Thoracic aorta (tissue), 2 donors: ENCODE data around the gene ICA1L. TPM values are rescaled to one million over a fixed set of nuclear protein-coding genes. Genes with fewer than 3 reads are reported as not detected.

Experiments
- ATAC-seq: fragments of 150-250 bp; one replicate; pipeline ENCODE4 v1.8.0; 2017; ENCODE audit warnings: low read depth; ENCODE audit not compliant: insufficient number of reproducible peaks, low FRiP score
- DNase-seq: peaks from one replicate; pipeline ENCODE4 v3.0.0-alpha.2; 2020; ENCODE audit warnings: low spot score
- H3K27ac ChIP-seq, 2 donors: fragments of 200-600 bp; sonication (generic); 1 replicate in 1 of 2; 2 replicates in 1 of 2; pipeline ENCODE4 v1.5.1; 2016; ENCODE audit warnings: mild to moderate bottlenecking in 2 of 2, moderate library complexity in 2 of 2
- H3K27me3 ChIP-seq: fragments of 200-600 bp; sonication (generic); replicated peaks from 2 replicates; pipeline ENCODE4 v1.6.0; 2016; ENCODE audit warnings: mild to moderate bottlenecking; ENCODE audit not compliant: insufficient read depth
- H3K36me3 ChIP-seq: fragments of 200-600 bp; sonication (generic); one replicate; pipeline ENCODE4 v1.5.1; 2016
- H3K4me1 ChIP-seq, 2 donors: fragments of 200-600 bp; sonication (generic); 1 replicate in 1 of 2; 2 replicates in 1 of 2; pipeline versions ENCODE4 v1.5.1 to v1.6.0; 2016; ENCODE audit warnings: low read depth in 2 of 2, mild to moderate bottlenecking in 1 of 2; ENCODE audit not compliant: control insufficient read depth in 1 of 2
- H3K4me3 ChIP-seq: fragments of 200-600 bp; sonication (generic); 2 replicates; pipeline ENCODE4 v1.5.1; 2016; ENCODE audit warnings: mild to moderate bottlenecking
- H3K9me3 ChIP-seq: fragments of 200-600 bp; sonication (generic); 2 replicates; pipeline ENCODE4 v1.5.1; 2016
- total RNA-seq, 2 donors: library from RNA; depleted of rRNA; stranded (reverse); fragments of >200 nt; gene quantifications; one replicate each; pipeline versions ENCODE4 v1.1.0 to v1.2.3, GENCODE V29; 2016
- TF ChIP-seq, protein P1 (sequence below): fragments of 200-600 bp; sonication (generic); IDR thresholded peaks from one replicate; pipeline ENCODE4 v1.5.1; 2019; ENCODE audit warnings: antibody characterized with exemption

Gene ICA1L
- total RNA-seq, 2 donors from 2014 or later: 12.9 to 13.7 TPM

DNA sequence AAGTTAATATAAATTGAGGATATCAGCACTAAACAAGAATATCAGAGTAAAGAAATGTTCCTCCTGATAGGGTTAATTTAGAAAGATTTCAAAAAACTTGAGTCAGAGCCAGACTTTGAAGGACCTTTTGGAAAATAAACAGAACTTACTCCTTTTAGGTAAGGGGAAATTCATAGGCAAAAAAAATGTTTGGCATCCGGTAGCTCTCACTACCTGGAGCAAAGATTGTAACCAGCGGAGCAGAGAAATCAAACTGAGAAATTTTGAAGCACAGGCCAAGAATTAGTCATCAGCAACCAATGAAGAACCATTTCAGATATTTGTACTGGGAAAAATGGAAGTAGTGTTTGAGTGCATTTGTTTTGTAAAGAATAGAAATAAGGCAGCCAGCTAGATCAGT is 113.0 kb downstream of the ICA1L start:
- no peaks in the 10 kb centered on the region for H3K27me3 ChIP-seq
- peaks cover 3% of the 10 kb centered on the region for H3K36me3 ChIP-seq
- no peak for DNase-seq
- H3K4me1 ChIP-seq: peaks cover 0 to 2% of the 10 kb centered on the region in 2 donors
- TF ChIP-seq, protein P1, sequence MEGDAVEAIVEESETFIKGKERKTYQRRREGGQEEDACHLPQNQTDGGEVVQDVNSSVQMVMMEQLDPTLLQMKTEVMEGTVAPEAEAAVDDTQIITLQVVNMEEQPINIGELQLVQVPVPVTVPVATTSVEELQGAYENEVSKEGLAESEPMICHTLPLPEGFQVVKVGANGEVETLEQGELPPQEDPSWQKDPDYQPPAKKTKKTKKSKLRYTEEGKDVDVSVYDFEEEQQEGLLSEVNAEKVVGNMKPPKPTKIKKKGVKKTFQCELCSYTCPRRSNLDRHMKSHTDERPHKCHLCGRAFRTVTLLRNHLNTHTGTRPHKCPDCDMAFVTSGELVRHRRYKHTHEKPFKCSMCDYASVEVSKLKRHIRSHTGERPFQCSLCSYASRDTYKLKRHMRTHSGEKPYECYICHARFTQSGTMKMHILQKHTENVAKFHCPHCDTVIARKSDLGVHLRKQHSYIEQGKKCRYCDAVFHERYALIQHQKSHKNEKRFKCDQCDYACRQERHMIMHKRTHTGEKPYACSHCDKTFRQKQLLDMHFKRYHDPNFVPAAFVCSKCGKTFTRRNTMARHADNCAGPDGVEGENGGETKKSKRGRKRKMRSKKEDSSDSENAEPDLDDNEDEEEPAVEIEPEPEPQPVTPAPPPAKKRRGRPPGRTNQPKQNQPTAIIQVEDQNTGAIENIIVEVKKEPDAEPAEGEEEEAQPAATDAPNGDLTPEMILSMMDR: no peak
- H3K27ac ChIP-seq: no peak overlapping the region
- H3K9me3 ChIP-seq: no peaks in the 10 kb centered on the region
- ATAC-seq: no peak
- no peak overlapping the region for H3K4me3 ChIP-seq

DNA sequence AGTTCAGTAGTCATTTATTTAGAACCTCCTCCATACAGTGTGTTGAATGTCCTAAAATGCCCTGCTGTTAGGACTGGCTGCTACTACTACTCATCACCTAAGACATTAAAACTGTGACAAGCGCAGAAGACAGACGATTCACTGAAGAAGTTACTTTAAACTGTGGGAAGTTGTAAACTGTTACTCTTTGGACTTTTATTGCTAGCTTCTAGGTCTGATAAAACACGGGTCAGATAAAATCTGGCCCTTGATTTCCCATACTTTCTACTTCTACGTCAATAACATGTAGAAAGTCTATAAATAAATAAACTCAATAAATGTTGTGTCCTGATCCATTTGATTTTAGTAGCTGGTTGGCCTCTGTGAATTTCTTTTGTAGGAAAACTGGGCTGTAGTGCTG is 113.4 kb downstream of the ICA1L start:
- no peak for DNase-seq
- Histone ChIP-seq H3K27me3 (no peaks in the 10 kb centered on the region), H3K4me1 (no peaks in the 10 kb centered on the region), H3K9me3 (no peaks in the 10 kb centered on the region), H3K27ac (no peak overlapping the region), H3K36me3 (peaks cover 3% of the 10 kb centered on the region), H3K4me3 (no peak overlapping the region)
- ATAC-seq: no peak
- TF ChIP-seq, protein P1: no peak

DNA sequence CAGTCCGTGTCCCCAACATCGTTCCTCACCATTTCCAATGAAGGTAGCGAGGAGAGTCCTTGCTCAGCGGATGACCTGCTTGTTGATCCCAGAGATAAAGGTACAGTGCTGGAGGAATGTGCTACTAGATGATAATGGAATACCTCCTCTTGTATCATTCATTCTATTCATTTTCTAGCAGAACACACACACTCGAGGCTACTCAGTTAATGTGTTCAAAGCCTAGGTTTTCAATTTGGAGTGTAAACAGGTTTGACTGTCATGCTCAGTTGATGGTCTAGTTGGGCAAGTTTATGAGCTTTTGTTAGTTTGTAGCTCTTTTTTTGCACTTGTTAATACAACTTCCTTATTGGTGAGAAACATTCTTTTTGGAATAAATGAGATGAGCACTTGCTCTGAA is 114.2 kb downstream of the ICA1L start:
- no peak overlapping the region for H3K27ac ChIP-seq
- H3K9me3 ChIP-seq: no peaks in the 10 kb centered on the region
- H3K4me3 ChIP-seq: no peak overlapping the region
- TF ChIP-seq, protein P1: no peak
- ATAC-seq (no peak), DNase-seq (no peak)
- H3K36me3 ChIP-seq: peaks cover 3% of the 10 kb centered on the region
- no peaks in the 10 kb centered on the region for H3K4me1 ChIP-seq
- no peaks in the 10 kb centered on the region for H3K27me3 ChIP-seq

DNA sequence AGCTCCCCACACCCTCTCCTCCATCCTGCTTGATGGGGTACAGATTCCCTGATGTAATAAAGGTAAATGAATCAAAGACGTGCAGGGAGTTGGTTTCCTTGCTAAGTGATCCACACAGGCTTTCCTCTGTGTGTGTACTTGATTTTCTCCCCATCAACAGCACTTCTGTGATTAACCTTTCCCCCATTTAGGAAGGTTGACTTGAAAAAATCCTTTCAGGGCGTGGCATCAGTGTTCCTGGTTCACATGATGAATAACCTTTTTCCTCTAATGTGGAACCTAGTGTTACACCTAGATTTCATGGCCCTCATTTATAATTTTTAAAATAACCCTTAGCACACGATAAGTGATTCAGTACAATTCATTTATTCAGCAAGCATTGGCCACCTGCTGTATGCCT is 115.0 kb downstream of the ICA1L start:
- H3K4me3 ChIP-seq: no peak overlapping the region
- no peaks in the 10 kb centered on the region for H3K27me3 ChIP-seq
- DNase-seq (no peak), ATAC-seq (no peak)
- H3K27ac ChIP-seq: no peak overlapping the region
- H3K9me3 ChIP-seq: no peaks in the 10 kb centered on the region
- TF ChIP-seq, protein P1: no peak
- H3K4me1 ChIP-seq: no peaks in the 10 kb centered on the region
- peaks cover 3% of the 10 kb centered on the region for H3K36me3 ChIP-seq

DNA sequence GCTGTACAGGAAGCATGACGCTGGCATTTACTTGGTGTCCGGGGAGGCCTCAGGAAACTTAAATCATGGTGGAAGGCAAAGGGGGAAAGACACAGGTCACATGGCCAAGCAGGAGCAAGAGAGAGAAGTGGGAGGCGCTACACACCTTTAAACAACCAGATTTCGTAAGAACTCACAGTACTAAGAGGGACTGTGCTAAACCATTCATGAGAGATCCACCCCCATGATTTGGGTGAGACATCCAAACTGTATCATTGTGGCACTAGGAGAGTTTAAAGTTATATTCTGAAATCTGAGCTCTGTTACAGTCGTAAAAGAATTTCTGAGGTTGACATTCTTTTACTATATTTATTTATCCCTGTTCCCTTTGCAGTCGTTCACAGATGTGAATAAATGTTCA is 116.6 kb downstream of the ICA1L start:
- ATAC-seq: no peak
- Histone ChIP-seq H3K4me3 (no peak overlapping the region), H3K27ac (no peak overlapping the region), H3K27me3 (no peaks in the 10 kb centered on the region), H3K4me1 (no peaks in the 10 kb centered on the region), H3K9me3 (no peaks in the 10 kb centered on the region), H3K36me3 (peaks cover 3% of the 10 kb centered on the region)
- no peak for DNase-seq
- TF ChIP-seq, protein P1: no peak
